Prostate gland (tissue), 2 donors: ENCODE measurements around the gene PDE8B.

ENCODE experiments used
- POLR2A ChIP-seq: fragments of 450-650 bp; IDR thresholded peaks from one replicate; pipeline ENCODE4 v1.6.1; 2016; ENCODE audit warnings: antibody characterized with exemption, mild to moderate bottlenecking
- POLR2AphosphoS5 ChIP-seq: sonication (generic); formaldehyde crosslinking; IDR thresholded peaks from one replicate; pipeline ENCODE4 v1.6.1; 2017; ENCODE audit warnings: antibody characterized with exemption
- TF ChIP-seq, protein P1 (sequence below), 4 experiments: fragments of 200-600 bp in 2 of 4; fragments of 450-650 bp in 2 of 4; sonication (generic) in 2 of 4; IDR thresholded peaks; 1 replicate in 3 of 4; 2 replicates in 1 of 4; pipeline ENCODE4 v1.5.1; 2016 to 2019; ENCODE audit warnings: antibody characterized with exemption in 4 of 4, mild to moderate bottlenecking in 2 of 4, moderate library complexity in 2 of 4

GRCh38 chr5:77210091-77210963 is at the start of gene PDE8B:
- no peak for TF ChIP-seq POLR2A
- TF ChIP-seq, protein P1, sequence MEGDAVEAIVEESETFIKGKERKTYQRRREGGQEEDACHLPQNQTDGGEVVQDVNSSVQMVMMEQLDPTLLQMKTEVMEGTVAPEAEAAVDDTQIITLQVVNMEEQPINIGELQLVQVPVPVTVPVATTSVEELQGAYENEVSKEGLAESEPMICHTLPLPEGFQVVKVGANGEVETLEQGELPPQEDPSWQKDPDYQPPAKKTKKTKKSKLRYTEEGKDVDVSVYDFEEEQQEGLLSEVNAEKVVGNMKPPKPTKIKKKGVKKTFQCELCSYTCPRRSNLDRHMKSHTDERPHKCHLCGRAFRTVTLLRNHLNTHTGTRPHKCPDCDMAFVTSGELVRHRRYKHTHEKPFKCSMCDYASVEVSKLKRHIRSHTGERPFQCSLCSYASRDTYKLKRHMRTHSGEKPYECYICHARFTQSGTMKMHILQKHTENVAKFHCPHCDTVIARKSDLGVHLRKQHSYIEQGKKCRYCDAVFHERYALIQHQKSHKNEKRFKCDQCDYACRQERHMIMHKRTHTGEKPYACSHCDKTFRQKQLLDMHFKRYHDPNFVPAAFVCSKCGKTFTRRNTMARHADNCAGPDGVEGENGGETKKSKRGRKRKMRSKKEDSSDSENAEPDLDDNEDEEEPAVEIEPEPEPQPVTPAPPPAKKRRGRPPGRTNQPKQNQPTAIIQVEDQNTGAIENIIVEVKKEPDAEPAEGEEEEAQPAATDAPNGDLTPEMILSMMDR (IDR thresholded peaks at IDR 0.05), result no peak
- no peak for TF ChIP-seq POLR2AphosphoS5
